ENCODE results near the gene AKIP1. TPM values are rescaled to one million over a fixed set of nuclear protein-coding genes. Genes with fewer than 3 reads are reported as not detected.
A peak's percentile ranks its signal among the peaks of the same experiment; 100 is the strongest.

The AKIP1 gene
- total RNA-seq, 1 donor from 2014 or later: 25.7 TPM

GRCh38 chr11:8963569-8964323, 52.8 kb downstream of the AKIP1 start:
- no peaks in the 10 kb centered on the region for H3K36me3 Mint-ChIP-seq (ENCODE audit: unreplicated experiment)
- H3K4me3 Mint-ChIP-seq (ENCODE audit: unreplicated experiment): peak overlapping the region; percentile 98
- peak; percentile 70 for DNase-seq
- H3K4me1 Mint-ChIP-seq (ENCODE audit: low read depth, unreplicated experiment): peaks cover 15% of the 10 kb centered on the region
- peaks cover 3% of the 10 kb centered on the region for H3K27me3 Mint-ChIP-seq (ENCODE audit: unreplicated experiment)
- H3K9me3 Mint-ChIP-seq (ENCODE audit: unreplicated experiment): peaks cover 4% of the 10 kb centered on the region
- no peak for TF ChIP-seq CTCF (IDR thresholded peaks at IDR 0.05; ENCODE audit: partially characterized antibody, unreplicated experiment)
- peak overlapping the region; percentile 67 for H3K27ac Mint-ChIP-seq (ENCODE audit: unreplicated experiment)

DNA sequence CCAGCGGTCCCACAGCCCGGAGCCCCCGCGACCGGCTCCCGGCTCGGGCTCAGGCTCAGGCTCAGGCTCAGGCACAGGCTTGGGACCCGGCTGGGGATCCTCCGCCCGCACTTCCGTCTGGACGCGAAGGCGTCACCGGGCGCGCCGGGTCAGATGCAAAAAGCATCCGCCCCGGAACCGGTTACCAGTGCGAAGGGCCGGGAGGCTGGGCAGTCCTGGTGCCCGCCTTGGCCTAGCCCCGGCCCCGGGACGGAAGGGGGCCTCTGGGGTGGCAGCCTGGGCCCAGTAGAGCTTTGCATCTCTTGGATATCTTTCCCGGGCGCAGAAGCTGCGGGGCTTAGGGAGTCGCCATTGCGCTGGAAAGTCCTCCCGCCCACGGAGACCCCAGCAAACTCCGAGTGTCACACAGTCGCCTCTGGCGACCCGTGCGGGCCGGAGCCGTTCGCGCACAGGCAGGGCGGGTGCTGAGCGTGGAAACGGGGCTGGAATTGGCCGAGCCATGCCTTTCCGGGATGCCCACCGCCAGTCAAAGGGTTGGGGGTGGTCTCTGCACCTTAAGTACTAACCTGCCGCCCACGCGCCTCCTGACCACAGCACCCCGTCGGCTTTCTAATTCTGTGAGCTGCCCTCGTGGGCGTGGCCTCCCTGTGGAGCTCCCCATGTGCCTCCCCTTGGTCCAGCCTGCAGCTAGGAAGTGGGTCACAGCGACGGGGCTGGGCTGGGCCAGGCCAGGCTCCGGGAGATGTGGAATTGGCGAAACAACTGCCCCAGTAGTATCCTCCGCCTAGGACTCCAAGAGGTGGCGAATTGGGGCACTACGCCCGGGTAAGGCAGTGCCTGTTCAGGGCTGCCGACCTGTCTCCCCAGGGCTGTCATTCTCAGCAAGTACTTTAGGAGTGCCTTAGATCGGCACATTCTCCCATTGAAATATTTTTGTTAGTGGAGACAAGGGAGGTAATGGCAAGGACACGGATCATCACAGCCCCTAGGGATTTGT, 53.6 kb downstream of the AKIP1 start, which contains the start of gene TMEM9B:
Gene TMEM9B (minus strand): TSS at position 119 of the 997 bp plus-strand sequence. CDS start 129 bp downstream, outside the sequence.
- Mint-ChIP-seq H3K4me1 (ENCODE audit: low read depth, unreplicated experiment) (peaks cover 15% of the 10 kb centered on the region), H3K27ac (ENCODE audit: unreplicated experiment) (peak within 1 kb of the TSS; percentile 80), H3K4me3 (ENCODE audit: unreplicated experiment) (peak within 1 kb of the TSS; percentile 98), H3K36me3 (ENCODE audit: unreplicated experiment) (no peaks in the 10 kb centered on the region), H3K27me3 (ENCODE audit: unreplicated experiment) (peaks cover 3% of the 10 kb centered on the region), H3K9me3 (ENCODE audit: unreplicated experiment) (peaks cover 4% of the 10 kb centered on the region)
- peak; percentile 87 for DNase-seq
- no peak for TF ChIP-seq CTCF (IDR thresholded peaks at IDR 0.05; ENCODE audit: partially characterized antibody, unreplicated experiment)

DNA sequence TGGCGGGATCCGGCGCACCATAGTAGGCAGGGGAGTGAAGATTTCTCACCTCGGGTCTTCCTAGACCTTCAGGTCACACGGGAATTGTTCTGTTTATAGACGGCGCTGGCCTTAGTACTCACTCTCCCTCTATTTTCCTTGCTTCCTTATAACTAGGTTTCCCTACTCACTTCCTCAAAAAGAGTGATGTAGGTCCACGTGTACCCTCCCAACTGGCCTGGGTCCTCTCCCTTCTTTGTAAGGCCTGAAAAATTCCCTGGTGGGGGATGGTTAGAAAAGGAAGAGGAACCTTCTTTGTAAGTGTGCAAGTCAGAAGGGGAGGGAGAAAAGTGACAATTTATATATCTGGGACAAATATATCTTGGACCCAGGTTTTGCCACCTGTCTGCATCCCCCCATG, 56.2 kb downstream of the AKIP1 start:
- Mint-ChIP-seq H3K4me3 (ENCODE audit: unreplicated experiment) (no peak overlapping the region), H3K9me3 (ENCODE audit: unreplicated experiment) (peaks cover 4% of the 10 kb centered on the region), H3K27ac (ENCODE audit: unreplicated experiment) (no peak overlapping the region), H3K27me3 (ENCODE audit: unreplicated experiment) (peaks cover 3% of the 10 kb centered on the region), H3K4me1 (ENCODE audit: low read depth, unreplicated experiment) (peaks cover 15% of the 10 kb centered on the region), H3K36me3 (ENCODE audit: unreplicated experiment) (no peaks in the 10 kb centered on the region)
- TF ChIP-seq CTCF (IDR thresholded peaks at IDR 0.05; ENCODE audit: partially characterized antibody, unreplicated experiment): no peak
- DNase-seq: no peak

Other genes with a start within 250 kb of the AKIP1 start
- gene TRIM66, start 228.5 kb upstream of the AKIP1 start, total RNA-seq (ENCODE audit: unreplicated experiment): 59.5 TPM
- gene RPL27A, start 228.4 kb upstream of the AKIP1 start, total RNA-seq (ENCODE audit: unreplicated experiment): 398 TPM
- gene C11orf16, start 21.8 kb downstream of the AKIP1 start, total RNA-seq (ENCODE audit: unreplicated experiment): not detected
- gene ASCL3, start 31.8 kb downstream of the AKIP1 start, total RNA-seq (ENCODE audit: unreplicated experiment): not detected
- gene TMEM9B, start 53.3 kb downstream of the AKIP1 start, total RNA-seq (ENCODE audit: unreplicated experiment): 31.3 TPM
- 2.7 TPM for gene NRIP3, start 92.8 kb downstream of the AKIP1 start, total RNA-seq (ENCODE audit: unreplicated experiment)
- 2.5 TPM for gene SCUBE2, start 180.4 kb downstream of the AKIP1 start, total RNA-seq (ENCODE audit: unreplicated experiment)

Data from glutamatergic neuron (in vitro differentiated cells).